HG03066 (cell line): ENCODE results near the gene PCDHGA1.

Experiments used
- ATAC-seq: cut with Tn5 transposase; IDR thresholded peaks from one replicate; pipeline ENCODE4 v1.9.1; 2021; ENCODE audit warnings: low read depth; ENCODE audit not compliant: unreplicated experiment

PCDHGA1 gene

GRCh38 chr5:141524604-141525597, 194.6 kb downstream of the PCDHGA1 start:
- ATAC-seq: peak; percentile 65

- no peak for ATAC-seq
These were observed 195.3 kb downstream of the PCDHGA1 start for GRCh38 chr5:141525653-141526052.

- ATAC-seq: no peak
These were observed 197.1 kb downstream of the PCDHGA1 start for GRCh38 chr5:141527426-141527825.

GRCh38 chr5:141528291-141528984, 198.1 kb downstream of the PCDHGA1 start:
- ATAC-seq: no peak

GRCh38 chr5:141529002-141529401, 198.7 kb downstream of the PCDHGA1 start:
- ATAC-seq: no peak

GRCh38 chr5:141529873-141530272, 199.6 kb downstream of the PCDHGA1 start:
- ATAC-seq: peak; percentile 55

GRCh38 chr5:141532726-141533125, 202.4 kb downstream of the PCDHGA1 start:
- ATAC-seq: no peak

GRCh38 chr5:141533897-141534296, 203.6 kb downstream of the PCDHGA1 start:
- no peak for ATAC-seq

GRCh38 chr5:141534492-141535213, 204.3 kb downstream of the PCDHGA1 start:
- ATAC-seq: no peak

GRCh38 chr5:141543053-141543452, 212.7 kb downstream of the PCDHGA1 start:
- ATAC-seq: no peak

GRCh38 chr5:141547488-141547887, 217.2 kb downstream of the PCDHGA1 start:
- ATAC-seq: no peak

GRCh38 chr5:141547921-141548320, 217.6 kb downstream of the PCDHGA1 start:
- ATAC-seq: no peak

GRCh38 chr5:141557681-141558136, 227.4 kb downstream of the PCDHGA1 start:
- no peak for ATAC-seq

GRCh38 chr5:141558150-141558549, 227.8 kb downstream of the PCDHGA1 start:
- ATAC-seq: no peak

- no peak for ATAC-seq
These were observed 229.1 kb downstream of the PCDHGA1 start for GRCh38 chr5:141559461-141559860.

- no peak for ATAC-seq
These were observed 229.8 kb downstream of the PCDHGA1 start for GRCh38 chr5:141560151-141560550.

GRCh38 chr5:141560725-141561483, 230.6 kb downstream of the PCDHGA1 start:
- no peak for ATAC-seq
